H1 (cell line): Measurements from ENCODE around the gene RILP. TPM values are rescaled to one million over a fixed set of nuclear protein-coding genes. Genes with fewer than 3 reads are reported as not detected.

Experiments used
- BCL11A ChIP-seq, 2 experiments: IDR thresholded peaks; one replicate each; pipeline ENCODE4 v1.6.1; 2011; ENCODE audit warnings: low read depth in 2 of 2, low read length in 2 of 2, mild to moderate bottlenecking in 2 of 2
- KDM5A ChIP-seq: fragments of 200-600 bp; IDR thresholded peaks from 2 replicates; pipeline ENCODE4 v1.7.1; 2012; ENCODE audit warnings: mild to moderate bottlenecking, low read length, inconsistent platforms, mixed read lengths
- MAFK ChIP-seq: IDR thresholded peaks from 2 replicates; pipeline ENCODE4 v1.6.1; 2012; ENCODE audit warnings: low read depth, mild to moderate bottlenecking, improper control_type of control experiment, low read length
- POLR2A ChIP-seq, 2 experiments: IDR thresholded peaks; 1 replicate in 1 of 2; 2 replicates in 1 of 2; pipeline ENCODE4 v1.6.1; 2011; ENCODE audit warnings: low read depth in 2 of 2, low read length in 2 of 2, mild to moderate bottlenecking in 2 of 2; ENCODE audit errors: control extremely low read depth in 1 of 2
- RBBP5 ChIP-seq: IDR thresholded peaks from 2 replicates; pipeline ENCODE4 v1.7.1; 2012; ENCODE audit warnings: low read depth, mild to moderate bottlenecking, inconsistent platforms, low read length, moderate library complexity, borderline replicate concordance
- RNF2 ChIP-seq: fragments of 200-900, 300-1000 bp; sonication (generic); IDR thresholded peaks from 2 replicates; pipeline ENCODE4 v1.7.1; 2016; ENCODE audit warnings: borderline replicate concordance, low read depth, mild to moderate bottlenecking, antibody characterized with exemption, low read length; ENCODE audit not compliant: poor library complexity, severe bottlenecking; ENCODE audit errors: missing control alignments
- SAP30 ChIP-seq: fragments of 300-600 bp; sonication (generic); IDR thresholded peaks from 2 replicates; pipeline ENCODE4 v1.7.1; 2012; ENCODE audit warnings: low read length, moderate library complexity, mild to moderate bottlenecking, inconsistent platforms; ENCODE audit not compliant: insufficient read depth, insufficient replicate concordance
- TAF1 ChIP-seq: IDR thresholded peaks from 2 replicates; pipeline ENCODE4 v1.6.1; 2011; ENCODE audit warnings: mild to moderate bottlenecking, low read depth, low read length
- polyA plus RNA-seq, 7 experiments: library from polyadenylated mRNA; depleted of rRNA in 3 of 7; stranded (reverse) in 5 of 7; unstranded in 2 of 7; fragments of >200 nt in 5 of 7; fragments of 200-250 nt in 2 of 7; gene quantifications; 1 replicate in 5 of 7; 2 replicates in 1 of 7; 4 replicates in 1 of 7; pipeline versions ENCODE4 v1.2.1 to v1.2.3, GENCODE V29; 2011 to 2013; ENCODE audit warnings: missing spikeins in 2 of 7, mixed read lengths in 2 of 7
- total RNA-seq: library from RNA; stranded (reverse); fragmentation: NEBNext Ultra II Directional; extraction: Animal tissue kit (Norgen Biotek cat#: 25700); gene quantifications from 2 replicates; pipeline ENCODE4 v1.2.1, GENCODE V29; 2021
- TF ChIP-seq, protein P1 (sequence below): fragments of 300-600 bp; sonication (generic); IDR thresholded peaks from 2 replicates; pipeline ENCODE4 v1.7.1; 2012; ENCODE audit warnings: low read length, moderate library complexity, mild to moderate bottlenecking, inconsistent platforms; ENCODE audit not compliant: insufficient replicate concordance

The RILP gene
- total and polyA plus RNA-seq, 2 of the 8 experiments (the other 6 are each of a cell fraction or from before 2014, with no cell fraction given) = 6.8 to 7.2 TPM

DNA sequence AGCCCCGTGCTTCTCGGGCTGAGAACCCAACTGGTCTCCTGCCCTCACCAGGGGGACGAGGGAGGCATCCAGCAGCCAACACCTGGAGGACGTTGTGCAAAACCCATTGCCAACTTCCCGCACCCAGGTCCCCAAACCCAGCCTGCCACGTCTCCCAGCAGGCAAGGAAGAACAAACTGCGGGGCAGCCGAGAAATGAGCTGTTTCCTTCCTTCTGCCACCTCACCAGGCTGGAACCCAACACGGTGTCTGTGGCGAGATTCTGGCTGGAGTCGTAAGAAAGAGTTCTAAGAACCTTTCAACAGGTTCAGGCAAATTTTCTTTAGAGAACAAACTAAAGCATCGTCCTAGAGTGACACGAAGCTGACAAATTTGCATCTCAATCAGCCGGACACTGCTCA lies 24.6 kb downstream of the RILP start (continued):
- TF ChIP-seq, protein P1, sequence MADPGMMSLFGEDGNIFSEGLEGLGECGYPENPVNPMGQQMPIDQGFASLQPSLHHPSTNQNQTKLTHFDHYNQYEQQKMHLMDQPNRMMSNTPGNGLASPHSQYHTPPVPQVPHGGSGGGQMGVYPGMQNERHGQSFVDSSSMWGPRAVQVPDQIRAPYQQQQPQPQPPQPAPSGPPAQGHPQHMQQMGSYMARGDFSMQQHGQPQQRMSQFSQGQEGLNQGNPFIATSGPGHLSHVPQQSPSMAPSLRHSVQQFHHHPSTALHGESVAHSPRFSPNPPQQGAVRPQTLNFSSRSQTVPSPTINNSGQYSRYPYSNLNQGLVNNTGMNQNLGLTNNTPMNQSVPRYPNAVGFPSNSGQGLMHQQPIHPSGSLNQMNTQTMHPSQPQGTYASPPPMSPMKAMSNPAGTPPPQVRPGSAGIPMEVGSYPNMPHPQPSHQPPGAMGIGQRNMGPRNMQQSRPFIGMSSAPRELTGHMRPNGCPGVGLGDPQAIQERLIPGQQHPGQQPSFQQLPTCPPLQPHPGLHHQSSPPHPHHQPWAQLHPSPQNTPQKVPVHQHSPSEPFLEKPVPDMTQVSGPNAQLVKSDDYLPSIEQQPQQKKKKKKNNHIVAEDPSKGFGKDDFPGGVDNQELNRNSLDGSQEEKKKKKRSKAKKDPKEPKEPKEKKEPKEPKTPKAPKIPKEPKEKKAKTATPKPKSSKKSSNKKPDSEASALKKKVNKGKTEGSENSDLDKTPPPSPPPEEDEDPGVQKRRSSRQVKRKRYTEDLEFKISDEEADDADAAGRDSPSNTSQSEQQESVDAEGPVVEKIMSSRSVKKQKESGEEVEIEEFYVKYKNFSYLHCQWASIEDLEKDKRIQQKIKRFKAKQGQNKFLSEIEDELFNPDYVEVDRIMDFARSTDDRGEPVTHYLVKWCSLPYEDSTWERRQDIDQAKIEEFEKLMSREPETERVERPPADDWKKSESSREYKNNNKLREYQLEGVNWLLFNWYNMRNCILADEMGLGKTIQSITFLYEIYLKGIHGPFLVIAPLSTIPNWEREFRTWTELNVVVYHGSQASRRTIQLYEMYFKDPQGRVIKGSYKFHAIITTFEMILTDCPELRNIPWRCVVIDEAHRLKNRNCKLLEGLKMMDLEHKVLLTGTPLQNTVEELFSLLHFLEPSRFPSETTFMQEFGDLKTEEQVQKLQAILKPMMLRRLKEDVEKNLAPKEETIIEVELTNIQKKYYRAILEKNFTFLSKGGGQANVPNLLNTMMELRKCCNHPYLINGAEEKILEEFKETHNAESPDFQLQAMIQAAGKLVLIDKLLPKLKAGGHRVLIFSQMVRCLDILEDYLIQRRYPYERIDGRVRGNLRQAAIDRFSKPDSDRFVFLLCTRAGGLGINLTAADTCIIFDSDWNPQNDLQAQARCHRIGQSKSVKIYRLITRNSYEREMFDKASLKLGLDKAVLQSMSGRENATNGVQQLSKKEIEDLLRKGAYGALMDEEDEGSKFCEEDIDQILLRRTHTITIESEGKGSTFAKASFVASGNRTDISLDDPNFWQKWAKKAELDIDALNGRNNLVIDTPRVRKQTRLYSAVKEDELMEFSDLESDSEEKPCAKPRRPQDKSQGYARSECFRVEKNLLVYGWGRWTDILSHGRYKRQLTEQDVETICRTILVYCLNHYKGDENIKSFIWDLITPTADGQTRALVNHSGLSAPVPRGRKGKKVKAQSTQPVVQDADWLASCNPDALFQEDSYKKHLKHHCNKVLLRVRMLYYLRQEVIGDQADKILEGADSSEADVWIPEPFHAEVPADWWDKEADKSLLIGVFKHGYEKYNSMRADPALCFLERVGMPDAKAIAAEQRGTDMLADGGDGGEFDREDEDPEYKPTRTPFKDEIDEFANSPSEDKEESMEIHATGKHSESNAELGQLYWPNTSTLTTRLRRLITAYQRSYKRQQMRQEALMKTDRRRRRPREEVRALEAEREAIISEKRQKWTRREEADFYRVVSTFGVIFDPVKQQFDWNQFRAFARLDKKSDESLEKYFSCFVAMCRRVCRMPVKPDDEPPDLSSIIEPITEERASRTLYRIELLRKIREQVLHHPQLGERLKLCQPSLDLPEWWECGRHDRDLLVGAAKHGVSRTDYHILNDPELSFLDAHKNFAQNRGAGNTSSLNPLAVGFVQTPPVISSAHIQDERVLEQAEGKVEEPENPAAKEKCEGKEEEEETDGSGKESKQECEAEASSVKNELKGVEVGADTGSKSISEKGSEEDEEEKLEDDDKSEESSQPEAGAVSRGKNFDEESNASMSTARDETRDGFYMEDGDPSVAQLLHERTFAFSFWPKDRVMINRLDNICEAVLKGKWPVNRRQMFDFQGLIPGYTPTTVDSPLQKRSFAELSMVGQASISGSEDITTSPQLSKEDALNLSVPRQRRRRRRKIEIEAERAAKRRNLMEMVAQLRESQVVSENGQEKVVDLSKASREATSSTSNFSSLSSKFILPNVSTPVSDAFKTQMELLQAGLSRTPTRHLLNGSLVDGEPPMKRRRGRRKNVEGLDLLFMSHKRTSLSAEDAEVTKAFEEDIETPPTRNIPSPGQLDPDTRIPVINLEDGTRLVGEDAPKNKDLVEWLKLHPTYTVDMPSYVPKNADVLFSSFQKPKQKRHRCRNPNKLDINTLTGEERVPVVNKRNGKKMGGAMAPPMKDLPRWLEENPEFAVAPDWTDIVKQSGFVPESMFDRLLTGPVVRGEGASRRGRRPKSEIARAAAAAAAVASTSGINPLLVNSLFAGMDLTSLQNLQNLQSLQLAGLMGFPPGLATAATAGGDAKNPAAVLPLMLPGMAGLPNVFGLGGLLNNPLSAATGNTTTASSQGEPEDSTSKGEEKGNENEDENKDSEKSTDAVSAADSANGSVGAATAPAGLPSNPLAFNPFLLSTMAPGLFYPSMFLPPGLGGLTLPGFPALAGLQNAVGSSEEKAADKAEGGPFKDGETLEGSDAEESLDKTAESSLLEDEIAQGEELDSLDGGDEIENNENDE = no peak
- no peak for TF ChIP-seq BCL11A (IDR thresholded peaks at IDR 0.05; ENCODE audit: low read depth in 2 of 2, low read length in 2 of 2)
- TF ChIP-seq RBBP5 = no peak
- no peak for TF ChIP-seq KDM5A
- no peak for TF ChIP-seq MAFK
- no peak for TF ChIP-seq POLR2A (IDR thresholded peaks at IDR 0.05; ENCODE audit: control extremely low read depth in 1 of 2, low read depth in 2 of 2, low read length in 2 of 2)
- no peak for TF ChIP-seq RNF2
- TF ChIP-seq SAP30 = no peak
- TF ChIP-seq TAF1 = no peak
